Nephron (organoid): ENCODE measurements around the gene LRTM2.

ENCODE experiments used
- H3K27ac Mint-ChIP-seq, 3 experiments: 2 replicates each; pipeline ENCODE4 v1.8.0; 2020; ENCODE audit warnings: mixed read lengths in 3 of 3, mild to moderate bottlenecking in 2 of 3, moderate library complexity in 1 of 3
- H3K27me3 Mint-ChIP-seq: 2 replicates; pipeline ENCODE4 v1.8.0; 2021; ENCODE audit warnings: low read depth, mild to moderate bottlenecking, moderate library complexity, mixed read lengths
- H3K36me3 Mint-ChIP-seq: 2 replicates; pipeline ENCODE4 v1.8.0; 2020; ENCODE audit warnings: low read depth, mixed read lengths
- H3K4me1 Mint-ChIP-seq: 2 replicates; pipeline ENCODE4 v1.8.0; 2020; ENCODE audit warnings: mixed read lengths
- H3K4me3 Mint-ChIP-seq, 3 experiments: 2 replicates each; pipeline ENCODE4 v1.8.0; 2020; ENCODE audit warnings: mild to moderate bottlenecking in 3 of 3, mixed read lengths in 3 of 3, moderate library complexity in 2 of 3
- H3K9me3 Mint-ChIP-seq: 2 replicates; pipeline ENCODE4 v1.8.0; 2020; ENCODE audit warnings: mixed read lengths
- CTCF ChIP-seq, 3 experiments: fragments of 200-600 bp; sonication (generic); IDR thresholded peaks; one replicate each; pipeline ENCODE4 v1.5.0; 2021; ENCODE audit warnings: antibody characterized with exemption in 3 of 3; ENCODE audit not compliant: unreplicated experiment in 3 of 3

The LRTM2 gene

GRCh38 chr12:1779783-1780182 lies 40.6 kb upstream of the LRTM2 start:
- no peak overlapping the region for H3K27ac Mint-ChIP-seq
- no peaks in the 10 kb centered on the region for H3K9me3 Mint-ChIP-seq
- no peak for TF ChIP-seq CTCF (IDR thresholded peaks at IDR 0.05; ENCODE audit: unreplicated experiment in 3 of 3)
- H3K4me1 Mint-ChIP-seq, result peaks cover 29% of the 10 kb centered on the region
- H3K4me3 Mint-ChIP-seq, result no peak overlapping the region
- H3K36me3 Mint-ChIP-seq, result peaks cover 41% of the 10 kb centered on the region
- no peaks in the 10 kb centered on the region for H3K27me3 Mint-ChIP-seq

DNA sequence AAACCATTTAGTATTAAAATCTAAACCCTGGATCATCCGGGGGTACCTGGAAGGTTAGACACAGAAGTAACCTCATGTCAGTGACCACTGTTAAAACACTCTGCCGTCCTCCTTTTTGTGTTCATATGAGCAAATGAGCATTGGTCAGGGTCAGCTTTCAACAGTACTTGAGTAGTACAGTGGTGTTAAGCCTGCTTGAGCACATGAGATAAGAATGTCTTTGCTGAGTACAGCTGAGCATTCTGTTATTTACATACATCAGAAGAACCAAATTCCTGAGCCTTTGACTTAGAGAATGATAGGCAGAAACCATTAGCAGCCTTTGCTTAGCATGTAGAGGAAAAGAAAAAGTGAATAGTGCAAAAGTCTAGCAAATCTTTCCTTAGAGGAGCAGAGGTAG lies 38.6 kb upstream of the LRTM2 start:
- TF ChIP-seq CTCF (IDR thresholded peaks at IDR 0.05; ENCODE audit: unreplicated experiment in 3 of 3), result no peak
- Mint-ChIP-seq H3K27me3 (no peaks in the 10 kb centered on the region), H3K36me3 (peaks cover 42% of the 10 kb centered on the region), H3K4me1 (peaks cover 16% of the 10 kb centered on the region), H3K9me3 (no peaks in the 10 kb centered on the region), H3K4me3 (no peak overlapping the region), H3K27ac (peak overlapping the region in 1 of 3 experiments; percentile 45)

GRCh38 chr12:1782215-1782614 lies 38.1 kb upstream of the LRTM2 start:
- no peak overlapping the region for H3K4me3 Mint-ChIP-seq
- H3K9me3 Mint-ChIP-seq, result no peaks in the 10 kb centered on the region
- no peak overlapping the region for H3K27ac Mint-ChIP-seq
- peaks cover 43% of the 10 kb centered on the region for H3K36me3 Mint-ChIP-seq
- no peak for TF ChIP-seq CTCF (IDR thresholded peaks at IDR 0.05; ENCODE audit: unreplicated experiment in 3 of 3)
- no peaks in the 10 kb centered on the region for H3K27me3 Mint-ChIP-seq
- peaks cover 15% of the 10 kb centered on the region for H3K4me1 Mint-ChIP-seq

GRCh38 chr12:1787714-1788113 lies 32.7 kb upstream of the LRTM2 start:
- no peaks in the 10 kb centered on the region for H3K27me3 Mint-ChIP-seq

GRCh38 chr12:1790444-1790843 lies 29.9 kb upstream of the LRTM2 start:
- H3K27ac Mint-ChIP-seq, result no peak overlapping the region
- H3K27me3 Mint-ChIP-seq, result peaks cover 4% of the 10 kb centered on the region
- peaks cover 27% of the 10 kb centered on the region for H3K4me1 Mint-ChIP-seq
- peaks cover 16% of the 10 kb centered on the region for H3K36me3 Mint-ChIP-seq
- no peaks in the 10 kb centered on the region for H3K9me3 Mint-ChIP-seq
- TF ChIP-seq CTCF (IDR thresholded peaks at IDR 0.05; ENCODE audit: unreplicated experiment in 3 of 3), result no peak
- no peak overlapping the region for H3K4me3 Mint-ChIP-seq

More at GRCh38 chr12:1787714-1788113, 32.7 kb upstream of the LRTM2 start:
- no peak overlapping the region for H3K4me3 Mint-ChIP-seq
- no peak for TF ChIP-seq CTCF (IDR thresholded peaks at IDR 0.05; ENCODE audit: unreplicated experiment in 3 of 3)
- no peak overlapping the region for H3K27ac Mint-ChIP-seq
- no peaks in the 10 kb centered on the region for H3K9me3 Mint-ChIP-seq
- peaks cover 26% of the 10 kb centered on the region for H3K36me3 Mint-ChIP-seq
- peaks cover 18% of the 10 kb centered on the region for H3K4me1 Mint-ChIP-seq

- no peak overlapping the region for H3K4me3 Mint-ChIP-seq
- H3K36me3 Mint-ChIP-seq, result peaks cover 10% of the 10 kb centered on the region
- no peaks in the 10 kb centered on the region for H3K9me3 Mint-ChIP-seq
- peak; percentile 80 to 84 (median 83) for TF ChIP-seq CTCF (IDR thresholded peaks at IDR 0.05; ENCODE audit: unreplicated experiment in 3 of 3)
- H3K27me3 Mint-ChIP-seq, result peaks cover 4% of the 10 kb centered on the region
- H3K27ac Mint-ChIP-seq, result peak overlapping the region in 1 of 3 experiments; percentile 7
- peaks cover 35% of the 10 kb centered on the region for H3K4me1 Mint-ChIP-seq
These were observed 29.1 kb upstream of the LRTM2 start for GRCh38 chr12:1791104-1791841.
